SK-N-SH (cell line): Measurements from ENCODE around the gene CTNNA3. TPM values are rescaled to one million over a fixed set of nuclear protein-coding genes. Genes with fewer than 3 reads are reported as not detected.

Source experiments
- CTCF ChIA-PET: fragments of 300-600, 350-600 bp; formaldehyde crosslinking; extraction: SDS; loops from one replicate; lab custom pipeline; 2021; lab: Yijun Ruan, JAX
- POLR2A ChIA-PET: fragments of 350-600 bp; sonication (Branson Sonifier 250); formaldehyde crosslinking; extraction: SDS; loops from one replicate; lab custom pipeline; 2020; ENCODE audit warnings: antibody characterized with exemption, inconsistent platforms; lab: Yijun Ruan, JAX
- DNase-seq: peaks from one replicate; pipeline ENCODE4 v3.0.0; 2012
- H2AFZ ChIP-seq: fragments of 200-600 bp; sonication (generic); 2 replicates; pipeline ENCODE4 v1.8.1; 2016; ENCODE audit warnings: antibody characterized with exemption, mild to moderate bottlenecking, low read depth
- H3F3A ChIP-seq: fragments of 200-600 bp; sonication (generic); replicated peaks from 2 replicates; pipeline ENCODE3; 2016; ENCODE audit warnings: antibody characterized with exemption, mild to moderate bottlenecking; ENCODE audit not compliant: insufficient read depth
- H3K27ac ChIP-seq, 2 experiments: fragments of 200-500 bp in 1 of 2; fragments of 200-600 bp in 1 of 2; sonication (Bioruptor generic) in 1 of 2; sonication (generic), shearing (Covaris generic) in 1 of 2; 2 replicates each; pipeline versions ENCODE4 v1.5.1 to v1.6.1; 2014 to 2016; ENCODE audit warnings: low read depth in 2 of 2, inconsistent platforms in 1 of 2, low read length in 1 of 2, mild to moderate bottlenecking in 1 of 2, mixed read lengths in 1 of 2
- H3K27me3 ChIP-seq: fragments of 200-600 bp; sonication (generic), shearing (Covaris generic); 2 replicates; pipeline ENCODE4 v1.6.1; 2016; ENCODE audit warnings: mixed run types; ENCODE audit not compliant: insufficient read depth
- H3K36me3 ChIP-seq, 2 experiments: fragments of 200-500 bp in 1 of 2; fragments of 200-600 bp in 1 of 2; sonication (Bioruptor generic) in 1 of 2; sonication (generic) in 1 of 2; replicated peaks in 1 of 2; 2 replicates each; pipeline versions ENCODE3 to v1.5.1; 2014 to 2016; ENCODE audit warnings: low read length in 1 of 2, mild to moderate bottlenecking in 1 of 2; ENCODE audit not compliant: insufficient read depth in 2 of 2, control insufficient read depth in 1 of 2
- H3K4me1 ChIP-seq, 2 experiments: fragments of 200-500 bp in 1 of 2; fragments of 200-600 bp in 1 of 2; sonication (Bioruptor generic) in 1 of 2; sonication (generic), shearing (Covaris generic) in 1 of 2; 2 replicates each; pipeline versions ENCODE4 v1.5.1 to v1.6.1; 2014 to 2016; ENCODE audit warnings: low read depth in 1 of 2, low read length in 1 of 2, mixed run types in 1 of 2; ENCODE audit not compliant: insufficient read depth in 2 of 2, control insufficient read depth in 1 of 2
- H3K4me2 ChIP-seq: fragments of 200-600 bp; sonication (generic), shearing (Covaris generic); 2 replicates; pipeline ENCODE4 v1.6.1; 2017; ENCODE audit warnings: mixed run types
- H3K4me3 ChIP-seq, 2 experiments: fragments of 200-500 bp in 1 of 2; fragments of 200-600 bp in 1 of 2; sonication (Bioruptor generic) in 1 of 2; sonication (generic), shearing (Covaris generic) in 1 of 2; 2 replicates each; pipeline versions ENCODE4 v1.5.1 to v1.8.1; 2014 to 2016; ENCODE audit warnings: low read depth in 2 of 2, inconsistent platforms in 1 of 2, low read length in 1 of 2, mild to moderate bottlenecking in 1 of 2, mixed read lengths in 1 of 2, moderate library complexity in 1 of 2
- H3K79me2 ChIP-seq: fragments of 200-600 bp; sonication (generic); 2 replicates; pipeline ENCODE4 v1.8.1; 2017; ENCODE audit warnings: mild to moderate bottlenecking; ENCODE audit not compliant: insufficient read depth
- H3K9ac ChIP-seq: fragments of 200-600 bp; sonication (generic); 2 replicates; pipeline ENCODE4 v1.6.1; 2017; ENCODE audit warnings: mixed run types
- H3K9me2 ChIP-seq: fragments of 200-600 bp; sonication (generic); 2 replicates; pipeline ENCODE4 v1.6.1; 2017; ENCODE audit warnings: mixed run types
- H3K9me3 ChIP-seq: fragments of 200-600 bp; sonication (generic); 2 replicates; pipeline ENCODE4 v1.6.1; 2017; ENCODE audit warnings: mixed run types, mild to moderate bottlenecking, moderate library complexity
- H4K20me1 ChIP-seq: fragments of 200-600 bp; sonication (generic); 2 replicates; pipeline ENCODE4 v1.6.1; 2017; ENCODE audit warnings: mild to moderate bottlenecking, mixed run types; ENCODE audit not compliant: insufficient read depth
- EP300 ChIP-seq, 2 experiments: IDR thresholded peaks; 2 replicates each; pipeline versions ENCODE4 v1.4.0 to v1.6.1; 2012; ENCODE audit warnings: borderline replicate concordance in 1 of 2, low read depth in 1 of 2, low read length in 1 of 2
- FOSL2 ChIP-seq: IDR thresholded peaks from 2 replicates; pipeline ENCODE4 v1.4.0; 2012; ENCODE audit warnings: low read depth, mild to moderate bottlenecking, moderate library complexity, borderline replicate concordance
- FOXJ3 ChIP-seq: sonication (generic); formaldehyde crosslinking; IDR thresholded peaks from 2 replicates; pipeline ENCODE4 v1.5.1; 2020; ENCODE audit warnings: mild to moderate bottlenecking, missing genetic modification reagents
- FOXM1 ChIP-seq: IDR thresholded peaks from 2 replicates; pipeline ENCODE4 v1.4.0; 2012; ENCODE audit warnings: low read depth, mild to moderate bottlenecking
- GABPA ChIP-seq: IDR thresholded peaks from 2 replicates; pipeline ENCODE4 v1.4.0; 2012; ENCODE audit warnings: low read depth, mild to moderate bottlenecking
- GATA2 ChIP-seq: sonication (generic); formaldehyde crosslinking; IDR thresholded peaks from 2 replicates; pipeline ENCODE4 v1.5.0; 2020; ENCODE audit warnings: mild to moderate bottlenecking, missing genetic modification reagents
- JUND ChIP-seq: IDR thresholded peaks from 2 replicates; pipeline ENCODE4 v1.4.0; 2012
- MEF2A ChIP-seq: IDR thresholded peaks from 2 replicates; pipeline ENCODE4 v1.4.0; 2012; ENCODE audit warnings: low read depth, borderline replicate concordance
- NFIC ChIP-seq: IDR thresholded peaks from 2 replicates; pipeline ENCODE4 v1.4.0; 2012; ENCODE audit warnings: borderline replicate concordance
- NRF1 ChIP-seq: IDR thresholded peaks from 2 replicates; pipeline ENCODE4 v1.6.1; 2012; ENCODE audit warnings: low read depth, mild to moderate bottlenecking, low read length
- RAD21 ChIP-seq: IDR thresholded peaks from 2 replicates; pipeline ENCODE4 v1.6.1; 2012; ENCODE audit warnings: mild to moderate bottlenecking, low read length
- RCOR1 ChIP-seq: fragments of 150-350 bp; IDR thresholded peaks from 2 replicates; pipeline ENCODE4 v1.6.1; 2017; ENCODE audit warnings: antibody characterized with exemption, low read length
- RFX5 ChIP-seq: IDR thresholded peaks from 2 replicates; pipeline ENCODE4 v1.6.1; 2012; ENCODE audit warnings: mild to moderate bottlenecking, improper control_type of control experiment, low read length
- RXRA ChIP-seq: IDR thresholded peaks from 2 replicates; pipeline ENCODE4 v1.4.0; 2012; ENCODE audit warnings: low read depth, mild to moderate bottlenecking, borderline replicate concordance
- SMC3 ChIP-seq: IDR thresholded peaks from 2 replicates; pipeline ENCODE4 v1.6.1; 2012; ENCODE audit warnings: low read depth, low read length, improper control_type of control experiment
- TAF1 ChIP-seq: IDR thresholded peaks from 2 replicates; pipeline ENCODE4 v1.6.1; 2012; ENCODE audit warnings: low read depth, mild to moderate bottlenecking, low read length, moderate library complexity, borderline replicate concordance
- WGBS: methylation state at CpG from one replicate; pipeline ENCODE4 v1.1.6; 2017; ENCODE audit warnings: low lambda C conversion rate; 5-methylcytosine and 5-hydroxymethylcytosine counted together
- polyA plus RNA-seq, 3 experiments: library from polyadenylated mRNA; depleted of rRNA; stranded (reverse); fragments of >200 nt; gene quantifications; 2 replicates each; pipeline ENCODE4 v1.2.3, GENCODE V29; 2012
- TF ChIP-seq, protein P1 (sequence below): fragments of 150-350 bp; IDR thresholded peaks from 2 replicates; pipeline ENCODE4 v1.6.1; 2017; ENCODE audit warnings: antibody characterized with exemption, low read length, low read depth, borderline replicate concordance
- TF ChIP-seq, protein P2 (sequence below): IDR thresholded peaks from 2 replicates; pipeline ENCODE4 v1.6.1; 2012; ENCODE audit warnings: mild to moderate bottlenecking, low read depth, low read length, moderate library complexity
- TF ChIP-seq, protein P3 (sequence below): IDR thresholded peaks from 2 replicates; pipeline ENCODE4; 2012

CTNNA3 gene
- polyA plus RNA-seq, 1 of the 3 experiments (the other 2 are of a cell fraction) = not detected

DNA sequence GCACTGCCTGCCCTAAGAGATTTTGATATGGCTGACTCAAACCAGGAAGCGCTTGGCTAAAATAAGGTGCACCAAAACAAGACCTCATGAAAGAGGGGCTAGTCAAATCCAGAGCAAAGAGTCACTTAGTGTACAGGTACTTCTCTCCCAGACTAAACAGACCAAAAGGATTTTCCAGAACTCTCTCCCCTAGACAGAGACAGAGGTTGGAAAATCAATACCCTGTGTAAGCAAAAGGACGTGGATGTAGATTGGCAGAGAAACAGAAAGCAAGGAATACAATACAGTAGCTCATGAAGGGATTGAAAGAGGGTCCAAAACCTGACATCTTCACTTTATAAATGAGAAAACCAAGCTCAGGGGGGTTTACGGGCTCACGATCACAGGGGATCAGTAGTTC lies 853.1 kb downstream of the CTNNA3 start:
- Histone ChIP-seq H3K79me2 (no peaks in the 10 kb centered on the region), H3K27me3 (no peaks in the 10 kb centered on the region; the same call in 1 of the 2 replicates), H2AFZ (no peak overlapping the region), H3K9me3 (no peaks in the 10 kb centered on the region), H3K36me3 (no peaks in the 10 kb centered on the region), H3K4me3 (no peak overlapping the region), H3F3A (no peaks in the 10 kb centered on the region), H3K9ac (no peak overlapping the region), H3K4me2 (0 out of 2 replicates have a peak overlapping the region, but pooled peaks have one; percentile 5), H3K27ac (no peak overlapping the region), H3K4me1 (0 out of 4 replicates have a peak, but pooled peaks cover 0 to 2% of the 10 kb centered on the region in 2 experiments), H3K9me2 (no peaks in the 10 kb centered on the region), H4K20me1 (no peaks in the 10 kb centered on the region)
- ChIA-PET CTCF (no interaction called here), POLR2A (no interaction called here)
- TF ChIP-seq EP300 (IDR thresholded peaks at IDR 0.05; ENCODE audit: borderline replicate concordance in 1 of 2, low read depth in 1 of 2, low read length in 1 of 2) = no peak
- TF ChIP-seq GABPA = no peak
- TF ChIP-seq, protein P1, sequence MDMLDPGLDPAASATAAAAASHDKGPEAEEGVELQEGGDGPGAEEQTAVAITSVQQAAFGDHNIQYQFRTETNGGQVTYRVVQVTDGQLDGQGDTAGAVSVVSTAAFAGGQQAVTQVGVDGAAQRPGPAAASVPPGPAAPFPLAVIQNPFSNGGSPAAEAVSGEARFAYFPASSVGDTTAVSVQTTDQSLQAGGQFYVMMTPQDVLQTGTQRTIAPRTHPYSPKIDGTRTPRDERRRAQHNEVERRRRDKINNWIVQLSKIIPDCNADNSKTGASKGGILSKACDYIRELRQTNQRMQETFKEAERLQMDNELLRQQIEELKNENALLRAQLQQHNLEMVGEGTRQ = no peak
- no peak for TF ChIP-seq RCOR1
- no peak for TF ChIP-seq GATA2 (CRISPR knock-in tag)
- TF ChIP-seq MEF2A = no peak
- TF ChIP-seq NRF1 = no peak
- no peak for TF ChIP-seq NFIC
- TF ChIP-seq, protein P2, sequence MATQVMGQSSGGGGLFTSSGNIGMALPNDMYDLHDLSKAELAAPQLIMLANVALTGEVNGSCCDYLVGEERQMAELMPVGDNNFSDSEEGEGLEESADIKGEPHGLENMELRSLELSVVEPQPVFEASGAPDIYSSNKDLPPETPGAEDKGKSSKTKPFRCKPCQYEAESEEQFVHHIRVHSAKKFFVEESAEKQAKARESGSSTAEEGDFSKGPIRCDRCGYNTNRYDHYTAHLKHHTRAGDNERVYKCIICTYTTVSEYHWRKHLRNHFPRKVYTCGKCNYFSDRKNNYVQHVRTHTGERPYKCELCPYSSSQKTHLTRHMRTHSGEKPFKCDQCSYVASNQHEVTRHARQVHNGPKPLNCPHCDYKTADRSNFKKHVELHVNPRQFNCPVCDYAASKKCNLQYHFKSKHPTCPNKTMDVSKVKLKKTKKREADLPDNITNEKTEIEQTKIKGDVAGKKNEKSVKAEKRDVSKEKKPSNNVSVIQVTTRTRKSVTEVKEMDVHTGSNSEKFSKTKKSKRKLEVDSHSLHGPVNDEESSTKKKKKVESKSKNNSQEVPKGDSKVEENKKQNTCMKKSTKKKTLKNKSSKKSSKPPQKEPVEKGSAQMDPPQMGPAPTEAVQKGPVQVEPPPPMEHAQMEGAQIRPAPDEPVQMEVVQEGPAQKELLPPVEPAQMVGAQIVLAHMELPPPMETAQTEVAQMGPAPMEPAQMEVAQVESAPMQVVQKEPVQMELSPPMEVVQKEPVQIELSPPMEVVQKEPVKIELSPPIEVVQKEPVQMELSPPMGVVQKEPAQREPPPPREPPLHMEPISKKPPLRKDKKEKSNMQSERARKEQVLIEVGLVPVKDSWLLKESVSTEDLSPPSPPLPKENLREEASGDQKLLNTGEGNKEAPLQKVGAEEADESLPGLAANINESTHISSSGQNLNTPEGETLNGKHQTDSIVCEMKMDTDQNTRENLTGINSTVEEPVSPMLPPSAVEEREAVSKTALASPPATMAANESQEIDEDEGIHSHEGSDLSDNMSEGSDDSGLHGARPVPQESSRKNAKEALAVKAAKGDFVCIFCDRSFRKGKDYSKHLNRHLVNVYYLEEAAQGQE = no peak
- TF ChIP-seq RXRA = no peak
- TF ChIP-seq JUND = no peak
- no peak for TF ChIP-seq RAD21
- whole genome bisulfite sequencing = 6% methylated on average over 4 of the region's 4 CpGs
- no peak for DNase-seq

DNA sequence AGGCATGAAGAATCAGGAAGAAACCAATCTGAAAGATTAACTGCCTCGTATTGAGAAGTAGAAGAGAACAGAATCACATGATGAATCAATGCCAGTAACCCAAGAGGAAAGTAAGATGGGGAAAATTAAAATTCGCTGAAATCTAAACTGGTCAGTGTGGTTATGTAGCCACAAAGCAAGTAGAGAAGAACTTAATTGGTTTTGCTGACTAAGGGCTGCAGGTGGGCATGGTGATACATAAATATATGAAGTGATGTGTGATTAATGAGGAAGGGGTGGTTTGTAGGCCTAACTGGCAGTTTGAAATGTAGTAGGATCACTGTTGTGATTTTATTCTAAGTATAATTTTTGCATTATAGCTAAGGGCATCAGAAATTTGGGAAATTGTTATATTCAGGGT lies 853.6 kb downstream of the CTNNA3 start:
- no peak overlapping the region for H3K4me3 ChIP-seq
- ChIA-PET POLR2A (no interaction called here), CTCF (no interaction called here)
- H4K20me1 ChIP-seq = no peaks in the 10 kb centered on the region
- no peaks in the 10 kb centered on the region; the same call in 1 of the 2 replicates for H3K27me3 ChIP-seq
- H3K27ac ChIP-seq = no peak overlapping the region
- WGBS = 5% methylated on average over 2 of the region's 2 CpGs
- H3K4me1 ChIP-seq = 0 out of 4 replicates have a peak, but pooled peaks cover 0 to 7% of the 10 kb centered on the region in 2 experiments
- no peak for TF ChIP-seq FOSL2
- no peak for TF ChIP-seq FOXM1
- TF ChIP-seq RFX5 = no peak
- TF ChIP-seq GATA2 (CRISPR knock-in tag) = no peak
- no peak for TF ChIP-seq SMC3
- TF ChIP-seq EP300 (IDR thresholded peaks at IDR 0.05; ENCODE audit: borderline replicate concordance in 1 of 2, low read depth in 1 of 2, low read length in 1 of 2) = no peak
- no peak for TF ChIP-seq FOXJ3
- no peak for TF ChIP-seq TAF1
- TF ChIP-seq, protein P3, sequence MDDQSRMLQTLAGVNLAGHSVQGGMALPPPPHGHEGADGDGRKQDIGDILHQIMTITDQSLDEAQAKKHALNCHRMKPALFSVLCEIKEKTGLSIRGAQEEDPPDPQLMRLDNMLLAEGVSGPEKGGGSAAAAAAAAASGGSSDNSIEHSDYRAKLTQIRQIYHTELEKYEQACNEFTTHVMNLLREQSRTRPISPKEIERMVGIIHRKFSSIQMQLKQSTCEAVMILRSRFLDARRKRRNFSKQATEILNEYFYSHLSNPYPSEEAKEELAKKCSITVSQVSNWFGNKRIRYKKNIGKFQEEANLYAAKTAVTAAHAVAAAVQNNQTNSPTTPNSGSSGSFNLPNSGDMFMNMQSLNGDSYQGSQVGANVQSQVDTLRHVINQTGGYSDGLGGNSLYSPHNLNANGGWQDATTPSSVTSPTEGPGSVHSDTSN = no peak
- H3K36me3 ChIP-seq = no peaks in the 10 kb centered on the region
- no peak overlapping the region for H3K9ac ChIP-seq
- H3K79me2 ChIP-seq = no peaks in the 10 kb centered on the region
- H3K4me2 ChIP-seq = no peak overlapping the region
- H3F3A ChIP-seq = no peaks in the 10 kb centered on the region
- no peaks in the 10 kb centered on the region for H3K9me3 ChIP-seq
- DNase-seq = no peak
- H2AFZ ChIP-seq = no peak overlapping the region
- no peaks in the 10 kb centered on the region for H3K9me2 ChIP-seq
